Muscle layer of duodenum (tissue), 2 donors: ENCODE data around the gene TTC39A.

Experiments
- H3K27ac ChIP-seq: one replicate; pipeline ENCODE4 v1.7.0; 2013; ENCODE audit warnings: mild to moderate bottlenecking, low read length
- H3K27me3 ChIP-seq: one replicate; pipeline ENCODE4 v1.7.0; 2013; ENCODE audit warnings: low read depth, mild to moderate bottlenecking, control low read depth, low read length
- H3K36me3 ChIP-seq, 2 donors: one replicate each; pipeline ENCODE4 v1.7.0; 2013; ENCODE audit warnings: low read length in 2 of 2, control low read depth in 1 of 2, mild to moderate bottlenecking in 1 of 2; ENCODE audit not compliant: insufficient read depth in 2 of 2, control insufficient read depth in 1 of 2
- H3K4me1 ChIP-seq, 2 donors: one replicate each; pipeline ENCODE4 v1.7.0; 2013; ENCODE audit warnings: low read length in 2 of 2, mild to moderate bottlenecking in 2 of 2, control low read depth in 1 of 2, moderate library complexity in 1 of 2; ENCODE audit not compliant: insufficient read depth in 2 of 2, control insufficient read depth in 1 of 2
- H3K4me3 ChIP-seq, 2 donors: one replicate each; pipeline ENCODE4 v1.7.0; 2013; ENCODE audit warnings: low read length in 2 of 2, low read depth in 1 of 2, mild to moderate bottlenecking in 1 of 2
- H3K9me3 ChIP-seq, 2 donors: one replicate each; pipeline ENCODE4 v1.7.0; 2013; ENCODE audit warnings: low read length in 2 of 2, control low read depth in 1 of 2, mild to moderate bottlenecking in 1 of 2; ENCODE audit not compliant: control insufficient read depth in 1 of 2
- donor health status: healthy.

The TTC39A gene

GRCh38 chr1:51294566-51295184, 35.7 kb downstream of the TTC39A start:
- Histone ChIP-seq H3K4me3 (no peak overlapping the region), H3K36me3 (no peaks in the 10 kb centered on the region), H3K9me3 (no peaks in the 10 kb centered on the region), H3K27me3 (no peaks in the 10 kb centered on the region), H3K4me1 (peaks cover 0 to 7% of the 10 kb centered on the region in 2 donors), H3K27ac (no peak overlapping the region)

GRCh38 chr1:51293898-51294515, 36.4 kb downstream of the TTC39A start:
- Histone ChIP-seq H3K4me1 (peaks cover 0 to 7% of the 10 kb centered on the region in 2 donors), H3K4me3 (no peak overlapping the region), H3K36me3 (no peaks in the 10 kb centered on the region), H3K9me3 (no peaks in the 10 kb centered on the region), H3K27ac (no peak overlapping the region), H3K27me3 (no peaks in the 10 kb centered on the region)

GRCh38 chr1:51290489-51290847, 39.9 kb downstream of the TTC39A start:
- H3K4me1 ChIP-seq: no peaks in the 10 kb centered on the region
- H3K27me3 ChIP-seq: no peaks in the 10 kb centered on the region
- H3K36me3 ChIP-seq: no peaks in the 10 kb centered on the region
- no peak overlapping the region for H3K4me3 ChIP-seq
- no peak overlapping the region for H3K27ac ChIP-seq
- no peaks in the 10 kb centered on the region for H3K9me3 ChIP-seq

- H3K36me3 ChIP-seq: no peaks in the 10 kb centered on the region
- no peaks in the 10 kb centered on the region for H3K27me3 ChIP-seq
- no peaks in the 10 kb centered on the region for H3K9me3 ChIP-seq
- no peaks in the 10 kb centered on the region for H3K4me1 ChIP-seq
- H3K4me3 ChIP-seq: no peak overlapping the region
- H3K27ac ChIP-seq: no peak overlapping the region
Observed at GRCh38 chr1:51289676-51290488, 40.5 kb downstream of the TTC39A start.

GRCh38 chr1:51288578-51288977, 41.8 kb downstream of the TTC39A start:
- H3K27ac ChIP-seq: no peak overlapping the region
- no peaks in the 10 kb centered on the region for H3K4me1 ChIP-seq
- H3K27me3 ChIP-seq: no peaks in the 10 kb centered on the region
- H3K9me3 ChIP-seq: no peaks in the 10 kb centered on the region
- no peak overlapping the region for H3K4me3 ChIP-seq
- no peaks in the 10 kb centered on the region for H3K36me3 ChIP-seq

GRCh38 chr1:51287966-51288365, 42.4 kb downstream of the TTC39A start:
- Histone ChIP-seq H3K9me3 (no peaks in the 10 kb centered on the region), H3K4me3 (no peak overlapping the region), H3K36me3 (no peaks in the 10 kb centered on the region), H3K27ac (no peak overlapping the region), H3K4me1 (no peaks in the 10 kb centered on the region), H3K27me3 (no peaks in the 10 kb centered on the region)

- Histone ChIP-seq H3K27ac (no peak overlapping the region), H3K27me3 (no peaks in the 10 kb centered on the region), H3K9me3 (no peaks in the 10 kb centered on the region), H3K36me3 (no peaks in the 10 kb centered on the region), H3K4me3 (no peak overlapping the region), H3K4me1 (no peaks in the 10 kb centered on the region)
Observed at GRCh38 chr1:51285055-51285454, 45.3 kb downstream of the TTC39A start.

- Histone ChIP-seq H3K9me3 (no peaks in the 10 kb centered on the region), H3K4me1 (no peaks in the 10 kb centered on the region), H3K27ac (no peak overlapping the region), H3K4me3 (no peak overlapping the region), H3K36me3 (no peaks in the 10 kb centered on the region), H3K27me3 (no peaks in the 10 kb centered on the region)
Observed at GRCh38 chr1:51284487-51284954, 45.8 kb downstream of the TTC39A start.

- no peak overlapping the region for H3K4me3 ChIP-seq
- no peaks in the 10 kb centered on the region for H3K36me3 ChIP-seq
- H3K27me3 ChIP-seq: no peaks in the 10 kb centered on the region
- H3K4me1 ChIP-seq: no peaks in the 10 kb centered on the region
- no peaks in the 10 kb centered on the region for H3K9me3 ChIP-seq
- H3K27ac ChIP-seq: no peak overlapping the region
Observed at GRCh38 chr1:51283979-51284378, 46.4 kb downstream of the TTC39A start.

GRCh38 chr1:51282605-51283004, 47.8 kb downstream of the TTC39A start:
- Histone ChIP-seq H3K4me3 (no peak overlapping the region), H3K4me1 (no peaks in the 10 kb centered on the region), H3K9me3 (no peaks in the 10 kb centered on the region), H3K27me3 (no peaks in the 10 kb centered on the region), H3K36me3 (no peaks in the 10 kb centered on the region), H3K27ac (no peak overlapping the region)

- Histone ChIP-seq H3K4me3 (no peak overlapping the region), H3K36me3 (peaks cover 0 to 3% of the 10 kb centered on the region in 2 donors), H3K27me3 (no peaks in the 10 kb centered on the region), H3K9me3 (no peaks in the 10 kb centered on the region), H3K4me1 (no peaks in the 10 kb centered on the region), H3K27ac (no peak overlapping the region)
Observed at GRCh38 chr1:51281807-51282206, 48.6 kb downstream of the TTC39A start.
